ENCODE data around the gene ELAPOR1. TPM values are rescaled to one million over a fixed set of nuclear protein-coding genes. Genes with fewer than 3 reads are reported as not detected.

Gene ELAPOR1
- 10 to 100 TPM in 1 of 4 donors, under 1 TPM in 3; 0.40 to 14.8 (median 0.53) TPM for total RNA-seq

DNA sequence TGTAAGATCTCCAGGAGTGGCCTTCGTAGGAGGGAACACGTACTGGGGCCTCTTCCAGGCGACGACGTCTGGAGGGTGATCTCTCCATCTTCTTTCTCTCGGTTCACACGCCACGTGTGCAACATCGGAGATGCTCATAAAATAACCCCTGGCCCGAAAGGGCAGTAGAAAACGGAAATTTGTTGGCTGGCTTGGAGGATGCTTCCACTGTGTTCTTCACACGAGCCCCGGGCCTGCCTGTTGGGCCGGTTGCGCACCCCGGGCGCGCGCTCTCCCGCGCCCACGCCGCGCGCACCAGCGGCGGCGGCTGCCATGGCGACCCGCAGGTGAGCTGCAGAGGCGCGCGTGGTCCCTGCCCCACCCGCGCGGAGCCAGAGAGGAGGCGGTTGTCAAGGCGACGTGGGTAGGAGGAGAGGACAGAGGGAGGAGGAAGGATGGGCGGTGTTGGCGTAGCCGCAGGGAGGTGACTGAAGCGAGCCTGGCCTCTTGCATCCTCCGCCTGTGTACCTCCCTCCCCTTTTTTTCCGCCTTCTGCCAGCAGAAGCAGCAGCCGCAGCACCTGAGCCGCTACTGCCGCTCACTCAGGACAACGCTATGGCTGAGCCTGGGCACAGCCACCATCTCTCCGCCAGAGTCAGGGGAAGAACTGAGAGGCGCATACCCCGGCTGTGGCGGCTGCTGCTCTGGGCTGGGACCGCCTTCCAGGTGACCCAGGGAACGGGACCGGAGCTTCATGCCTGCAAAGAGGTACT is at the start of gene ELAPOR1:
TSS of gene ELAPOR1 (plus strand) at position 526 of the 752 bp plus-strand sequence. CDS start at position 595, 69 bp downstream.
- Histone ChIP-seq H3K27ac (peak within 1 kb of the TSS in 1 of 4 donors; percentile 11), H3K27me3 (peaks cover 0 to 37% (median 7%) of the 10 kb centered on the region in 4 donors), H3K36me3 (no peaks in the 10 kb centered on the region), H3K4me1 (peaks cover 20 to 32% (median 24%) of the 10 kb centered on the region in 3 donors), H3K4me3 (peak within 1 kb of the TSS; percentile 13 to 63 (median 33)), H3K9me3 (no peaks in the 10 kb centered on the region)
- intact Hi-C loops (cut with DNase I) = no loop called here
- 0 to 5% methylated on average over 23 to 24 of the region's 56 CpGs for WGBS, 2 donors
- no peak for TF ChIP-seq POLR2A (IDR thresholded peaks at IDR 0.05)
- TF ChIP-seq, protein P1, sequence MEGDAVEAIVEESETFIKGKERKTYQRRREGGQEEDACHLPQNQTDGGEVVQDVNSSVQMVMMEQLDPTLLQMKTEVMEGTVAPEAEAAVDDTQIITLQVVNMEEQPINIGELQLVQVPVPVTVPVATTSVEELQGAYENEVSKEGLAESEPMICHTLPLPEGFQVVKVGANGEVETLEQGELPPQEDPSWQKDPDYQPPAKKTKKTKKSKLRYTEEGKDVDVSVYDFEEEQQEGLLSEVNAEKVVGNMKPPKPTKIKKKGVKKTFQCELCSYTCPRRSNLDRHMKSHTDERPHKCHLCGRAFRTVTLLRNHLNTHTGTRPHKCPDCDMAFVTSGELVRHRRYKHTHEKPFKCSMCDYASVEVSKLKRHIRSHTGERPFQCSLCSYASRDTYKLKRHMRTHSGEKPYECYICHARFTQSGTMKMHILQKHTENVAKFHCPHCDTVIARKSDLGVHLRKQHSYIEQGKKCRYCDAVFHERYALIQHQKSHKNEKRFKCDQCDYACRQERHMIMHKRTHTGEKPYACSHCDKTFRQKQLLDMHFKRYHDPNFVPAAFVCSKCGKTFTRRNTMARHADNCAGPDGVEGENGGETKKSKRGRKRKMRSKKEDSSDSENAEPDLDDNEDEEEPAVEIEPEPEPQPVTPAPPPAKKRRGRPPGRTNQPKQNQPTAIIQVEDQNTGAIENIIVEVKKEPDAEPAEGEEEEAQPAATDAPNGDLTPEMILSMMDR (IDR thresholded peaks at IDR 0.05) = peak in 1 of 6 experiments; percentile 13
- no peak for DNase-seq

DNA sequence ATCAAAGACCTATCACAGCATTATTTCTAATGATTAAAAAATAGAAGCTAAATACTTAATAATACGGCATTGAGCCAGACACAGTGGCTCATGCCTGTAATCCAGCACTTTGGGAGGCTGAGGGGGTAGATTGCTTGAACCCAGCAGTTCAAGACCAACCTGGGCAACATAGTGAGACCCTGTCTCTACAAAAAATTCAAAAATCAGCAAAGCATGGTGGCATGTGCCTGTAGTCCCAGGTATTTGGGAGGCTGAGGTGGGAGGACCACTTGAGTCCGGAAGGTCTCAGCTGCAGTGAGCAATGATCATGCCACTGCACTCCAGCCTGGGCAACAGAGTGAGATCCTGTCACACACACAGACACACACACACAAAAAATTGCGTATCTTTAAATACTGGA is 48.8 kb upstream of the ELAPOR1 start:
- no peak for DNase-seq
- TF ChIP-seq, protein P1 (IDR thresholded peaks at IDR 0.05) = no peak
- TF ChIP-seq POLR2A (IDR thresholded peaks at IDR 0.05) = no peak
- Histone ChIP-seq H3K36me3 (peaks cover 0 to 79% (median 24%) of the 10 kb centered on the region in 3 donors), H3K27me3 (no peaks in the 10 kb centered on the region), H3K9me3 (no peaks in the 10 kb centered on the region), H3K4me1 (peaks cover 0 to 18% (median 5%) of the 10 kb centered on the region in 3 donors), H3K4me3 (no peak overlapping the region), H3K27ac (no peak overlapping the region)
- 92 to 94% methylated on average over 3 of the region's 3 CpGs for WGBS, 2 donors
- intact Hi-C loops (cut with DNase I) = no loop called here

GRCh38 chr1:109067883-109068282 is 46.0 kb upstream of the ELAPOR1 start:
- intact Hi-C loops (cut with DNase I) = no loop called here
- Histone ChIP-seq H3K27ac (no peak overlapping the region), H3K4me1 (peaks cover 0 to 22% (median 5%) of the 10 kb centered on the region in 3 donors), H3K9me3 (no peaks in the 10 kb centered on the region), H3K4me3 (no peak overlapping the region), H3K36me3 (peaks cover 0 to 94% (median 24%) of the 10 kb centered on the region in 3 donors), H3K27me3 (no peaks in the 10 kb centered on the region)
- TF ChIP-seq POLR2A (IDR thresholded peaks at IDR 0.05) = no peak
- TF ChIP-seq, protein P1 (IDR thresholded peaks at IDR 0.05) = no peak
- no peak for DNase-seq
- WGBS, 2 donors = 83 to 90% methylated on average over 8 of the region's 8 CpGs

DNA sequence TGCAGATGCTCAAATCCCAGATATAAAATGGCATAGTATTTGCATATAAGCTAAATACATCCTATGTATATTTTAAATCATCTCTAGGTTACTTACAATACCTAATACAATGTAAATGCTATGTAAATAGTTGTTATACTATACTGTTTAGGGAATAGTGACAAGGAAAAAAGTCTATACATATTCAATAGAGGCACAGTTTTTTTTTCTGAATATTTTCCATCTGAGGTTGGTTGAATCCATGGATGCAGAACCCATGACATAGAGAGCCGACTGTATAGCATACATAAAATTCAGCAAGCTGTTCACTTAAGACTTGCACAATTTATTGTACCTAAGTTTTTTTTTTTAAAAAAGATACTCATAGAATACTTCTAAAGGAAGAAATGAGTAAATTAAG is 44.6 kb upstream of the ELAPOR1 start:
- 78 to 79% methylated on average over 1 of the region's 1 CpG for WGBS, 2 donors
- intact Hi-C loops (cut with DNase I) = no loop called here
- H3K4me3 ChIP-seq = no peak overlapping the region
- peaks cover 0 to 90% (median 17%) of the 10 kb centered on the region in 3 donors for H3K36me3 ChIP-seq
- no peaks in the 10 kb centered on the region for H3K27me3 ChIP-seq
- TF ChIP-seq POLR2A (IDR thresholded peaks at IDR 0.05) = no peak
- TF ChIP-seq, protein P1 (IDR thresholded peaks at IDR 0.05) = no peak
- DNase-seq = no peak
- no peak overlapping the region for H3K27ac ChIP-seq
- H3K9me3 ChIP-seq = no peaks in the 10 kb centered on the region
- H3K4me1 ChIP-seq = peaks cover under 1 to 32% (median 5%) of the 10 kb centered on the region in 3 donors

Measured in esophagus squamous epithelium (tissue), 5 donors.